Upper lobe of left lung (tissue), 4 donors: ENCODE measurements around the gene SLC38A9.

Source experiments
- CTCF ChIP-seq, 6 experiments: fragments of 450-650 bp in 4 of 6; fragments of 200-600 bp in 2 of 6; sonication (generic) in 2 of 6; IDR thresholded peaks; one replicate each; pipeline ENCODE4 v1.5.1; 2016 to 2019; ENCODE audit warnings: antibody characterized with exemption in 6 of 6
- EP300 ChIP-seq, 4 donors: sonication (generic); formaldehyde crosslinking; IDR thresholded peaks; one replicate each; pipeline ENCODE4 v1.5.1; 2017; ENCODE audit warnings: antibody characterized with exemption in 4 of 4, control low read depth in 2 of 4
- POLR2A ChIP-seq, 4 donors: fragments of 450-650 bp; IDR thresholded peaks; one replicate each; pipeline ENCODE4 v1.5.1; 2016 to 2017; ENCODE audit warnings: antibody characterized with exemption in 4 of 4, mild to moderate bottlenecking in 2 of 4
- POLR2AphosphoS5 ChIP-seq, 2 donors: sonication (generic); formaldehyde crosslinking; IDR thresholded peaks; one replicate each; pipeline ENCODE4 v1.5.1; 2017; ENCODE audit warnings: antibody characterized with exemption in 2 of 2

DNA sequence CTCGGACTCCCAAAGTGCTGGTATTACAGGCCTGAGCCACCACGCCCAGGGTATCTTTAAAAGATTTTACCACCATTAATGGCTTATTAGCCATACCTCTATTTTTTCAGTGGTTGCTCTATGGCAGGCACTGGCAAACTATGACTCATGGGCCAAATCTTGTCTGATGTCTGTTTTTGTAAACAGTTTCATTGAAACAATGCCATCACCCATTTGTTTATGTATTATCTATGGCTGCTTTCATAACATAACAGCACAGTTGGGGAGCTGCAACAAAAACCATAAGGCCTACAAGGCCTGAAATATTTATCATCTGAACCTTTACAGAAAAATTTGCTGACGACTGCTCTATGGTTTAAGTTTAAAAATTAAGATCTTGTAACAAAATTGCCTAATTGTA, 66.8 kb downstream of the SLC38A9 start:
- TF ChIP-seq POLR2A (IDR thresholded peaks at IDR 0.05): no peak
- no peak for TF ChIP-seq CTCF (IDR thresholded peaks at IDR 0.05)
- TF ChIP-seq POLR2AphosphoS5 (IDR thresholded peaks at IDR 0.05): no peak
- no peak for TF ChIP-seq EP300 (IDR thresholded peaks at IDR 0.05)
